Measurements from ENCODE around the gene SNRPA.

The SNRPA gene

GRCh38 chr19:40716482-40717324, 34.3 kb upstream of the SNRPA start, which contains the start of the genes COQ8B and ITPKC:
Gene COQ8B (minus strand): TSS chr19:40716886. CDS start chr19:40714632, 2,254 bp downstream.
Gene ITPKC (plus strand): TSS chr19:40717112. CDS start chr19:40717136, 24 bp downstream.
- TF ChIP-seq CTCF (IDR thresholded peaks at IDR 0.05; ENCODE audit: low read depth, low read length), result no peak
- peak within 1 kb of the TSS; percentile 72 for H3K4me3 ChIP-seq (ENCODE audit: low read depth, low read length)

GRCh38 chr19:40717325-40717879, 33.6 kb upstream of the SNRPA start:
- no peak for TF ChIP-seq CTCF (IDR thresholded peaks at IDR 0.05; ENCODE audit: low read depth, low read length)
- peak overlapping the region; percentile 72 for H3K4me3 ChIP-seq (ENCODE audit: low read depth, low read length)

- H3K4me3 ChIP-seq (ENCODE audit: low read depth, low read length), result peak overlapping the region; percentile 72
- no peak for TF ChIP-seq CTCF (IDR thresholded peaks at IDR 0.05; ENCODE audit: low read depth, low read length)
These were observed 32.9 kb upstream of the SNRPA start for GRCh38 chr19:40717880-40718773.

GRCh38 chr19:40718774-40719391, 32.1 kb upstream of the SNRPA start:
- peak overlapping the region; percentile 72 for H3K4me3 ChIP-seq (ENCODE audit: low read depth, low read length)
- TF ChIP-seq CTCF (IDR thresholded peaks at IDR 0.05; ENCODE audit: low read depth, low read length), result no peak

GRCh38 chr19:40719414-40719894, 31.5 kb upstream of the SNRPA start:
- no peak for TF ChIP-seq CTCF (IDR thresholded peaks at IDR 0.05; ENCODE audit: low read depth, low read length)
- H3K4me3 ChIP-seq (ENCODE audit: low read depth, low read length), result peak overlapping the region; percentile 72

- TF ChIP-seq CTCF (IDR thresholded peaks at IDR 0.05; ENCODE audit: low read depth, low read length), result no peak
- H3K4me3 ChIP-seq (ENCODE audit: low read depth, low read length), result no peak overlapping the region
These were observed 29.9 kb upstream of the SNRPA start for GRCh38 chr19:40721140-40721486.
